GM21390 (cell line): ENCODE measurements around the gene PRPF40B.
"Not testable (repeated sequence)": the region's sequence is repeated elsewhere in the genome, so short reads cannot be mapped to it uniquely, and the experiment has no call there.

Experiments
- ATAC-seq: cut with Tn5 transposase; IDR thresholded peaks from one replicate; pipeline ENCODE4 v1.9.1; 2021; ENCODE audit not compliant: unreplicated experiment

Gene PRPF40B

GRCh38 chr12:49609059-49609874 lies 14.1 kb upstream of the PRPF40B start:
- no peak for ATAC-seq

GRCh38 chr12:49609875-49610154 lies 13.5 kb upstream of the PRPF40B start:
- no peak for ATAC-seq

GRCh38 chr12:49610785-49611184 lies 12.6 kb upstream of the PRPF40B start:
- not testable (repeated sequence) for ATAC-seq

GRCh38 chr12:49612210-49612609 lies 11.2 kb upstream of the PRPF40B start:
- no peak for ATAC-seq

GRCh38 chr12:49615725-49616124 lies 7.6 kb upstream of the PRPF40B start:
- no peak for ATAC-seq

- ATAC-seq: no peak
These were observed 6.7 kb upstream of the PRPF40B start for GRCh38 chr12:49616533-49617219.

GRCh38 chr12:49618576-49618975 lies 4.8 kb upstream of the PRPF40B start:
- no peak for ATAC-seq

GRCh38 chr12:49619286-49619685 lies 4.1 kb upstream of the PRPF40B start:
- no peak for ATAC-seq

GRCh38 chr12:49621651-49622500 lies 1.5 kb upstream of the PRPF40B start:
- no peak for ATAC-seq

- ATAC-seq: no peak
These were observed 740 bp upstream of the PRPF40B start for GRCh38 chr12:49622501-49623141.

- ATAC-seq: no peak
These were observed 1.7 kb downstream of the PRPF40B start for GRCh38 chr12:49624921-49625577.

- ATAC-seq: no peak
These were observed 2.9 kb downstream of the PRPF40B start for GRCh38 chr12:49626169-49626835.

GRCh38 chr12:49626836-49627235 lies 3.5 kb downstream of the PRPF40B start:
- no peak for ATAC-seq

GRCh38 chr12:49627752-49628360 lies 4.5 kb downstream of the PRPF40B start:
- ATAC-seq: no peak

GRCh38 chr12:49631336-49631907 lies 8.1 kb downstream of the PRPF40B start:
- no peak for ATAC-seq

GRCh38 chr12:49632401-49632800 lies 9.0 kb downstream of the PRPF40B start:
- no peak for ATAC-seq

- ATAC-seq: no peak
These were observed 9.8 kb downstream of the PRPF40B start for GRCh38 chr12:49632986-49633702.

- no peak for ATAC-seq
These were observed 10.5 kb downstream of the PRPF40B start for GRCh38 chr12:49633703-49634345.
